HCT116 (cell line): ENCODE measurements around the gene UPF1. TPM values are rescaled to one million over a fixed set of nuclear protein-coding genes. Genes with fewer than 3 reads are reported as not detected.

Source experiments
- ATAC-seq: fragments of 200-7000 bp; cut with Tn5 transposase; 2 replicates; pipeline ENCODE4 v1.9.1; 2020; ENCODE audit warnings: mild to moderate bottlenecking, moderate library complexity
- BruUV-seq: library from RNA; stranded (reverse); fragments of 400-500 nt; replicated peaks from 2 replicates; lab custom pipeline; 2021; lab: Mats Ljungman, UMichigan
- CTCF ChIA-PET: fragments of 300-600 bp; sonication (Branson Sonifier 250); formaldehyde crosslinking; loops from one replicate; lab custom pipeline; 2021; ENCODE audit warnings: antibody characterized with exemption; lab: Charles Lee
- POLR2A ChIA-PET: fragments of 300-600, 350-600 bp; sonication (Branson Sonifier 250); formaldehyde crosslinking; loops from one replicate; lab custom pipeline; 2021; ENCODE audit warnings: antibody characterized with exemption; lab: Charles Lee
- RAD21 ChIA-PET, 2 experiments: fragments of 300-600 bp; sonication (Branson Sonifier 250); formaldehyde crosslinking; loops; one replicate each; lab custom pipeline; 2023; ENCODE audit warnings: low total read pairs in 2 of 2; ENCODE audit not compliant: uncharacterized antibody in 2 of 2, unreplicated experiment in 2 of 2, low non-redundant PET in 1 of 2; lab: Charles Lee
- DNase-seq: peaks from one replicate; pipeline ENCODE4 v3.0.0-alpha.2; 2010; ENCODE audit warnings: low read depth, low spot score
- H2AFZ ChIP-seq: fragments of 200-600 bp; shearing (Covaris generic), sonication (generic); 2 replicates; pipeline ENCODE4 v1.6.1; 2017; ENCODE audit warnings: low read depth, mixed run types, mixed read lengths, antibody characterized with exemption, low read length; ENCODE audit not compliant: poor library complexity, severe bottlenecking
- H3K27ac ChIP-seq: 2 replicates; pipeline ENCODE4 v1.5.1; 2012; ENCODE audit warnings: low read depth, low read length
- H3K27me3 ChIP-seq: fragments of 200-600 bp; sonication (generic); 2 replicates; pipeline ENCODE4 v1.6.1; 2016; ENCODE audit warnings: mixed run types, low read length, mixed read lengths; ENCODE audit not compliant: insufficient read depth
- H3K36me3 ChIP-seq, 2 experiments: fragments of 200-500 bp in 1 of 2; fragments of 200-600 bp in 1 of 2; sonication (Bioruptor generic) in 1 of 2; sonication (generic) in 1 of 2; 2 replicates each; pipeline versions ENCODE4 v1.5.1 to v1.6.1; 2014 to 2016; ENCODE audit warnings: low read length in 2 of 2, inconsistent platforms in 1 of 2, mixed read lengths in 1 of 2, mixed run types in 1 of 2; ENCODE audit not compliant: insufficient read depth in 2 of 2, control insufficient read depth in 1 of 2
- H3K4me1 ChIP-seq, 2 experiments: fragments of 200-600 bp in 1 of 2; sonication (generic) in 1 of 2; 2 replicates each; pipeline versions ENCODE4 v1.5.1 to v1.6.1; 2012 to 2017; ENCODE audit warnings: low read length in 2 of 2, inconsistent platforms in 1 of 2, mild to moderate bottlenecking in 1 of 2, mixed read lengths in 1 of 2, mixed run types in 1 of 2, moderate library complexity in 1 of 2; ENCODE audit not compliant: insufficient read depth in 2 of 2, control insufficient read depth in 1 of 2
- H3K4me2 ChIP-seq: fragments of 200-600 bp; sonication (generic); 2 replicates; pipeline ENCODE4 v1.6.1; 2017; ENCODE audit warnings: mixed run types, low read length, mixed read lengths
- H3K4me3 ChIP-seq, 2 experiments: fragments of 200-600 bp in 1 of 2; sonication (generic) in 1 of 2; replicated peaks in 1 of 2; 2 replicates each; pipeline ENCODE4 v1.5.1; 2011 to 2016; ENCODE audit warnings: low read length in 2 of 2, control low read depth in 1 of 2, low read depth in 1 of 2, mild to moderate bottlenecking in 1 of 2, mixed read lengths in 1 of 2, mixed run types in 1 of 2
- H3K79me2 ChIP-seq: fragments of 200-600 bp; sonication (generic); 2 replicates; pipeline ENCODE4 v1.6.1; 2017; ENCODE audit warnings: mild to moderate bottlenecking, mixed run types, low read length, moderate library complexity, mixed read lengths; ENCODE audit not compliant: insufficient read depth
- H3K9ac ChIP-seq: fragments of 200-600 bp; sonication (generic); 2 replicates; pipeline ENCODE4 v1.6.1; 2016; ENCODE audit warnings: low read length, mixed read lengths
- H3K9me2 ChIP-seq: fragments of 200-600 bp; sonication (generic), shearing (Covaris generic); 2 replicates; pipeline ENCODE4 v1.6.1; 2017; ENCODE audit warnings: mixed run types, mild to moderate bottlenecking, moderate library complexity; ENCODE audit not compliant: insufficient read depth
- H3K9me3 ChIP-seq, 2 experiments: fragments of 200-500 bp in 1 of 2; fragments of 200-600 bp in 1 of 2; sonication (Bioruptor generic) in 1 of 2; sonication (generic) in 1 of 2; 2 replicates each; pipeline ENCODE4 v1.6.1; 2014 to 2017; ENCODE audit warnings: low read length in 2 of 2, mixed read lengths in 2 of 2, inconsistent platforms in 1 of 2, low read depth in 1 of 2, mild to moderate bottlenecking in 1 of 2, mixed run types in 1 of 2, moderate library complexity in 1 of 2; ENCODE audit not compliant: control insufficient read depth in 1 of 2, insufficient read depth in 1 of 2
- H4K20me1 ChIP-seq: fragments of 200-600 bp; sonication (generic), shearing (Covaris generic); 2 replicates; pipeline ENCODE4 v1.6.1; 2017; ENCODE audit warnings: mixed run types, mild to moderate bottlenecking, moderate library complexity; ENCODE audit not compliant: insufficient read depth
- CBX3 ChIP-seq: IDR thresholded peaks from 2 replicates; pipeline ENCODE4 v1.6.1; 2012; ENCODE audit warnings: low read depth
- CEBPB ChIP-seq: IDR thresholded peaks from 2 replicates; pipeline ENCODE4 v1.6.1; 2012; ENCODE audit warnings: low read depth
- EGR1 ChIP-seq: IDR thresholded peaks from 2 replicates; pipeline ENCODE4 v1.6.1; 2012; ENCODE audit warnings: low read depth
- ELF1 ChIP-seq: IDR thresholded peaks from 2 replicates; pipeline ENCODE4 v1.6.1; 2012; ENCODE audit warnings: low read depth, borderline replicate concordance
- EZH2 ChIP-seq: fragments of 200-600 bp; sonication (generic); IDR thresholded peaks from 2 replicates; pipeline ENCODE4 v1.6.1; 2017; ENCODE audit warnings: antibody characterized with exemption, mixed run types
- EZH2phosphoT487 ChIP-seq: fragments of 200-600 bp; IDR thresholded peaks from 2 replicates; pipeline ENCODE4 v1.6.1; 2018; ENCODE audit warnings: antibody characterized with exemption, borderline replicate concordance
- FOSL1 ChIP-seq: IDR thresholded peaks from 2 replicates; pipeline ENCODE4 v1.6.1; 2012; ENCODE audit warnings: low read depth
- JUND ChIP-seq: IDR thresholded peaks from 2 replicates; pipeline ENCODE4 v1.6.1; 2012
- POLR2A ChIP-seq: IDR thresholded peaks from 2 replicates; pipeline ENCODE4 v1.7.0; 2011; ENCODE audit warnings: borderline replicate concordance; ENCODE audit not compliant: insufficient read depth, insufficient read length; ENCODE audit errors: extremely low read depth
- POLR2AphosphoS5 ChIP-seq: IDR thresholded peaks from 2 replicates; pipeline ENCODE4 v1.6.1; 2011; ENCODE audit warnings: mild to moderate bottlenecking, low read depth, low read length, moderate library complexity
- RAD21 ChIP-seq: IDR thresholded peaks from 2 replicates; pipeline ENCODE4 v1.6.1; 2012; ENCODE audit warnings: low read depth, mild to moderate bottlenecking
- SIN3A ChIP-seq: IDR thresholded peaks from 2 replicates; pipeline ENCODE4 v1.6.1; 2012; ENCODE audit warnings: low read depth
- SP1 ChIP-seq: IDR thresholded peaks from 2 replicates; pipeline ENCODE4 v1.6.1; 2012; ENCODE audit warnings: low read depth
- SRF ChIP-seq: IDR thresholded peaks from 2 replicates; pipeline ENCODE4 v1.6.1; 2012; ENCODE audit warnings: low read depth
- TCF7L2 ChIP-seq: IDR thresholded peaks from 2 replicates; pipeline ENCODE4 v1.7.0; 2011; ENCODE audit warnings: borderline replicate concordance, inconsistent platforms; ENCODE audit not compliant: insufficient read depth, insufficient read length; ENCODE audit errors: extremely low read depth
- YY1 ChIP-seq: IDR thresholded peaks from 2 replicates; pipeline ENCODE4 v1.6.1; 2011; ENCODE audit warnings: low read length, low read depth, moderate library complexity, mild to moderate bottlenecking; ENCODE audit not compliant: insufficient replicate concordance; ENCODE audit errors: extremely low read depth
- ZFX ChIP-seq: fragments of 450-650 bp; IDR thresholded peaks from 2 replicates; pipeline ENCODE4 v1.6.1; 2017
- ZNF274 ChIP-seq: fragments of 200-500 bp; sonication (Bioruptor generic); IDR thresholded peaks from 2 replicates; pipeline ENCODE4 v1.6.1; 2014; ENCODE audit warnings: mild to moderate bottlenecking, low read depth, low read length, inconsistent platforms
- intact Hi-C: fragments of 100-400 bp; cut with micrococcal nuclease; formaldehyde crosslinking; loops from 2 replicates; pipeline ENCODE4 v1.10.0; 2022
- total RNA-seq: library from RNA; stranded (reverse); gene quantifications from one replicate; pipeline ENCODE4 v1.2.1, GENCODE V29; 2021; ENCODE audit not compliant: unreplicated experiment
- TF ChIP-seq, protein P1 (sequence below): IDR thresholded peaks from 2 replicates; pipeline ENCODE4 v1.6.1; 2012
- TF ChIP-seq, protein P2 (sequence below), 3 experiments: fragments of 200-600 bp in 1 of 3; sonication (generic) in 1 of 3; IDR thresholded peaks in 2 of 3; conservative IDR thresholded peaks in 1 of 3; 2 replicates each; pipeline ENCODE4 v1.5.1; 2012 to 2017; ENCODE audit warnings: low read depth in 2 of 3, low read length in 2 of 3, antibody characterized with exemption in 1 of 3, borderline replicate concordance in 1 of 3, control low read depth in 1 of 3, mild to moderate bottlenecking in 1 of 3, mixed read lengths in 1 of 3, mixed run types in 1 of 3, moderate library complexity in 1 of 3; ENCODE audit not compliant: insufficient read depth in 1 of 3

Gene UPF1
- total RNA-seq, 1 experiment from 2014 or later, result 78.5 TPM

DNA sequence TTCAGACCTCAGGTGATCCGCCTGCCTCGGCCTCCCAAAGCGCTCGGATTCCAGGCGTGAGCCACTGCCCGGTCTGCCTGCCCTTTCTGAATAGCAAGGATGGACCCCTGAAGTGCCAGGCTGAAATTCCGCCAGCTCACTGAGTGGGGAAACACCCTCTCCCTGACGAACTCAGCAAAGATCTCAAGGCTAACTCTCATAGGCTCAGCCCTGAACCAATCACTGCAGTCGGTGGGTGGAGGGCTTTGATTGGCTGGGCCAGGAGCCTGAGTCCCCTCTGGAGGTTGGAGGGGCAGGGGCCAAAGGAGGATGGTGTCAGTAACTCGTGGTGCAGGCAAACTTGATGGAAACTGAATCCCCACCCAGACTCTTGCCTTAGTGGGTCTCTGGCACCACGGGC lies 29.4 kb upstream of the UPF1 start:
- Histone ChIP-seq H3K4me3 (no peak overlapping the region), H3K9me3 (no peaks in the 10 kb centered on the region), H3K9me2 (no peaks in the 10 kb centered on the region), H3K36me3 (no peaks in the 10 kb centered on the region), H4K20me1 (no peaks in the 10 kb centered on the region), H3K79me2 (no peaks in the 10 kb centered on the region), H3K27ac (no peak overlapping the region), H3K9ac (no peak overlapping the region), H3K27me3 (0 out of 2 replicates have a peak, but pooled peaks cover 3% of the 10 kb centered on the region), H2AFZ (no peak overlapping the region), H3K4me1 (no peaks in the 10 kb centered on the region), H3K4me2 (no peak overlapping the region)
- TF ChIP-seq ZFX, result no peak
- no peak for TF ChIP-seq RAD21
- TF ChIP-seq FOSL1, result no peak
- TF ChIP-seq EZH2phosphoT487, result no peak
- no peak for TF ChIP-seq CEBPB
- no peak for TF ChIP-seq POLR2A
- no peak for TF ChIP-seq EZH2
- TF ChIP-seq CBX3, result no peak
- no peak for TF ChIP-seq EGR1
- no peak for TF ChIP-seq TCF7L2
- TF ChIP-seq, protein P1, sequence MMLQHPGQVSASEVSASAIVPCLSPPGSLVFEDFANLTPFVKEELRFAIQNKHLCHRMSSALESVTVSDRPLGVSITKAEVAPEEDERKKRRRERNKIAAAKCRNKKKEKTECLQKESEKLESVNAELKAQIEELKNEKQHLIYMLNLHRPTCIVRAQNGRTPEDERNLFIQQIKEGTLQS, result no peak
- TF ChIP-seq SP1, result no peak
- TF ChIP-seq POLR2AphosphoS5, result no peak
- intact Hi-C loops, result no loop called here
- DNase-seq (no peak), ATAC-seq (peak; percentile 72)
- no TSS peak for BruUV-seq
- RAD21 ChIA-PET, result no interaction called here
- CTCF ChIA-PET, result no interaction called here
- POLR2A ChIA-PET, result no interaction called here

DNA sequence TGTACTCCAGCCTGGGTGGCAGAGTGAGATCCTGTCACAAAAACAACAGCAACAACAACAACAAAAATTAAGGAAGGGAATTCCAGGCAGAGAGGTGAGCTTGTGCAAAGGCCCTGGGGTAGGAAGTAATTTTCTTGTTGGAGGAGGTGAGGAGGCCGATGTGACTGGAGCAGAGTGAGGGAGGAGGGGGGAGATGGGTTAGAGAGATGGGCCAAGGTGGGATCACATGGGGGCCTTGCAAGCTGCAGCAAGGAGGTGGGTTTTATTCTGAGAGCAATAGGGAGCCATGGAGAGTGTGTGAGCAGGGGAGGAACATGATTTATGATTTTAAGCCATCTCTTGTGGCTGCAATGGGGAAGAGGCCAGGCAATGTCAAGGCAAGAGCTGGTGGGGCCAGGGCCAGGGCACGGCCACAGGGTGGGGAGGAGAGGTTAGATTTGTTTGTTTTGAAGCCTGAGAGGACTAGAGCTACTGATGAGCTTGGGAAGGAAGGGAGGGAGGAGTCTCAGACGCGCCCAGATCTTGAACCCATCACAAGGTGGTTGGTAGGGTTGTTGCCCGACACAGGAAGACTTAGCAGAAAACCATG lies 28.1 kb upstream of the UPF1 start:
- H3K27me3 ChIP-seq, result 0 out of 2 replicates have a peak, but pooled peaks cover 3% of the 10 kb centered on the region
- no peaks in the 10 kb centered on the region for H3K4me1 ChIP-seq
- H2AFZ ChIP-seq, result no peak overlapping the region
- BruUV-seq, result no TSS peak
- RAD21 ChIA-PET, result no interaction called here
- H3K4me3 ChIP-seq, result no peak overlapping the region
- no peaks in the 10 kb centered on the region for H3K79me2 ChIP-seq
- CTCF ChIA-PET, result no interaction called here
- no peaks in the 10 kb centered on the region for H3K9me2 ChIP-seq
- no peaks in the 10 kb centered on the region for H3K36me3 ChIP-seq
- no peak overlapping the region for H3K27ac ChIP-seq
- POLR2A ChIA-PET, result no interaction called here
- ATAC-seq (no peak), DNase-seq (no peak)
- TF ChIP-seq SIN3A (no peak), JUND (no peak), YY1 (no peak), TCF7L2 (no peak), EZH2phosphoT487 (no peak), ELF1 (no peak), SRF (no peak), ZNF274 (no peak), EZH2 (no peak), POLR2AphosphoS5 (no peak)
- TF ChIP-seq, protein P2, sequence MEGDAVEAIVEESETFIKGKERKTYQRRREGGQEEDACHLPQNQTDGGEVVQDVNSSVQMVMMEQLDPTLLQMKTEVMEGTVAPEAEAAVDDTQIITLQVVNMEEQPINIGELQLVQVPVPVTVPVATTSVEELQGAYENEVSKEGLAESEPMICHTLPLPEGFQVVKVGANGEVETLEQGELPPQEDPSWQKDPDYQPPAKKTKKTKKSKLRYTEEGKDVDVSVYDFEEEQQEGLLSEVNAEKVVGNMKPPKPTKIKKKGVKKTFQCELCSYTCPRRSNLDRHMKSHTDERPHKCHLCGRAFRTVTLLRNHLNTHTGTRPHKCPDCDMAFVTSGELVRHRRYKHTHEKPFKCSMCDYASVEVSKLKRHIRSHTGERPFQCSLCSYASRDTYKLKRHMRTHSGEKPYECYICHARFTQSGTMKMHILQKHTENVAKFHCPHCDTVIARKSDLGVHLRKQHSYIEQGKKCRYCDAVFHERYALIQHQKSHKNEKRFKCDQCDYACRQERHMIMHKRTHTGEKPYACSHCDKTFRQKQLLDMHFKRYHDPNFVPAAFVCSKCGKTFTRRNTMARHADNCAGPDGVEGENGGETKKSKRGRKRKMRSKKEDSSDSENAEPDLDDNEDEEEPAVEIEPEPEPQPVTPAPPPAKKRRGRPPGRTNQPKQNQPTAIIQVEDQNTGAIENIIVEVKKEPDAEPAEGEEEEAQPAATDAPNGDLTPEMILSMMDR (IDR thresholded peaks at IDR 0.05 in 2 of 3, conservative IDR thresholded peaks at IDR 0.05 in 1 of 3; ENCODE audit: borderline replicate concordance in 1 of 3, insufficient read depth in 1 of 3, low read depth in 2 of 3, low read length in 2 of 3), result no peak
- TF ChIP-seq, protein P1, result no peak
- no peak overlapping the region for H3K4me2 ChIP-seq
- H3K9ac ChIP-seq, result no peak overlapping the region
- no peaks in the 10 kb centered on the region for H4K20me1 ChIP-seq
- intact Hi-C loops, result no loop called here
- H3K9me3 ChIP-seq, result no peaks in the 10 kb centered on the region
